ENCODE results near the gene CST9L.

The CST9L gene

GRCh38 chr20:23550227-23550626, 18.1 kb downstream of the CST9L start:
- DNase-seq (ENCODE audit: low read depth, low spot score) = no peak
- TF ChIP-seq CTCF (IDR thresholded peaks at IDR 0.05; ENCODE audit: low read depth, low read length) = no peak
- H3K4me3 ChIP-seq (ENCODE audit: low read depth, low read length) = no peak overlapping the region
- in situ Hi-C loops (cut with HindIII; ENCODE audit: low sequenced_read_pairs) = no loop called here

- no peak for DNase-seq (ENCODE audit: low read depth, low spot score)
- in situ Hi-C loops (cut with HindIII; ENCODE audit: low sequenced_read_pairs) = no loop called here
- no peak overlapping the region for H3K4me3 ChIP-seq (ENCODE audit: low read depth, low read length)
- TF ChIP-seq CTCF (IDR thresholded peaks at IDR 0.05; ENCODE audit: low read depth, low read length) = no peak
Measured at GRCh38 chr20:23548408-23548807, 19.9 kb downstream of the CST9L start.

GRCh38 chr20:23547613-23548012, 20.7 kb downstream of the CST9L start:
- DNase-seq (ENCODE audit: low read depth, low spot score) = no peak
- TF ChIP-seq CTCF (IDR thresholded peaks at IDR 0.05; ENCODE audit: low read depth, low read length) = no peak
- H3K4me3 ChIP-seq (ENCODE audit: low read depth, low read length) = no peak overlapping the region
- in situ Hi-C loops (cut with HindIII; ENCODE audit: low sequenced_read_pairs) = no loop called here

GRCh38 chr20:23546435-23547144, 21.7 kb downstream of the CST9L start:
- in situ Hi-C loops (cut with HindIII; ENCODE audit: low sequenced_read_pairs) = no loop called here
- no peak for TF ChIP-seq CTCF (IDR thresholded peaks at IDR 0.05; ENCODE audit: low read depth, low read length)
- no peak overlapping the region for H3K4me3 ChIP-seq (ENCODE audit: low read depth, low read length)
- DNase-seq (ENCODE audit: low read depth, low spot score) = no peak

GRCh38 chr20:23544133-23544532, 24.2 kb downstream of the CST9L start:
- H3K4me3 ChIP-seq (ENCODE audit: low read depth, low read length) = no peak overlapping the region
- DNase-seq (ENCODE audit: low read depth, low spot score) = no peak
- TF ChIP-seq CTCF (IDR thresholded peaks at IDR 0.05; ENCODE audit: low read depth, low read length) = no peak
- in situ Hi-C loops (cut with HindIII; ENCODE audit: low sequenced_read_pairs) = no loop called here

GRCh38 chr20:23542801-23543200, 25.5 kb downstream of the CST9L start:
- no peak overlapping the region for H3K4me3 ChIP-seq (ENCODE audit: low read depth, low read length)
- no peak for DNase-seq (ENCODE audit: low read depth, low spot score)
- in situ Hi-C loops (cut with HindIII; ENCODE audit: low sequenced_read_pairs) = no loop called here
- TF ChIP-seq CTCF (IDR thresholded peaks at IDR 0.05; ENCODE audit: low read depth, low read length) = no peak
